GM18511 (cell line): Measurements from ENCODE around the gene GREB1.

Experiments used
- ATAC-seq: cut with Tn5 transposase; IDR thresholded peaks from one replicate; pipeline ENCODE4 v1.9.1; 2021; ENCODE audit warnings: mild to moderate bottlenecking, moderate library complexity; ENCODE audit not compliant: unreplicated experiment

GREB1 gene

GRCh38 chr2:11507517-11507916 is 26.3 kb upstream of the GREB1 start:
- ATAC-seq: no peak

DNA sequence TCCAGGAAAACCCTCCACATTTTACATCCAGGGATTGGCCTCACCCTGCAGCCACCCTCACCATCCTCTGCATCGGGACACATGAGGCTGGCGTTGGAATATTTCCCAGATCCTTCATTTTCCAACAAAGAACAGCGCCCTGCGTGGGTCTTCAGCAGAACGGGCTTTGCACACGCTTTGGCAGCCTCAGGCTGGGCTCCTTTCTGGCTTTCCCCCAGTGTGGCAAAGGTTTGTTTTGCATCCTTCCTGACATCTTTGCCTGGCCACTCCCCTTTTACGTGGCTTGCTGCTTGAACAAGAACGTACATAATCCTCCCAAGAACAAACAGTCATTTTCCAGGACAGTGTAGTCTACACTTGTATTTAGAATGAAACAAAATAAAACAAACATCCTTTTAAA is 25.6 kb upstream of the GREB1 start:
- no peak for ATAC-seq

DNA sequence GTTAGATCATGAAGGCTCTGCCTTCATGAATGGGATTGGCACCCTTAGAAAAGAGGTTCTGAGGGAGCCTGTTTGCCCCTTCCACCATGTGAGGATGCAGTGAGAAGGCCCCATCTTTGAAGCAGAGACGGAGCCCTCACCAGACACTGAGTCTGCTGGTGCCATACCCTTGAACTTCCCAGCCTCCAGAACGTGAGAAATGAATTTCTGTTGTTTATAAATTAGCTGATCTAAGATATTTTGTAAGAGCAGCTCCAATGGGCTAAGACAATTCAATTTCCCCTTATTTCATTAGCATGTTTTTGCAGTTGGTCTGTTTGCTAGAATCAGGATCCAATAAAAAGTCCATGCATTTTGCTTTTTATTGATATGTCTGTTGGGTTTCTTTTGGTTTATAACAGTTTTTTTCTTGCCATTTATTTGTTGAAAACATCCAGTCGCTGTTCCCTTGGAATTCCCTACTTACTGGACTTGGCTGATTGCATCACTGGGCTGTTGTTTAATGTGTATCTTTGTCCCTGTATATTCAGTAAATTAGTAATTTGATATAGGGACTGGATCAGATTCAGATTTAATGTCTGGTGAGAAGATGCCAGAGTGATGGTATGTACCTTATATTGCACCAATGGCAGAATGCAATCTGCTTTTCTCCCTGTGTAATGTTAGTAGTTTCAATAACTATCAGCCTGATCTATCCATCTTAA is 24.0 kb upstream of the GREB1 start:
- ATAC-seq: no peak

GRCh38 chr2:11512431-11512830 is 21.4 kb upstream of the GREB1 start:
- ATAC-seq: no peak

DNA sequence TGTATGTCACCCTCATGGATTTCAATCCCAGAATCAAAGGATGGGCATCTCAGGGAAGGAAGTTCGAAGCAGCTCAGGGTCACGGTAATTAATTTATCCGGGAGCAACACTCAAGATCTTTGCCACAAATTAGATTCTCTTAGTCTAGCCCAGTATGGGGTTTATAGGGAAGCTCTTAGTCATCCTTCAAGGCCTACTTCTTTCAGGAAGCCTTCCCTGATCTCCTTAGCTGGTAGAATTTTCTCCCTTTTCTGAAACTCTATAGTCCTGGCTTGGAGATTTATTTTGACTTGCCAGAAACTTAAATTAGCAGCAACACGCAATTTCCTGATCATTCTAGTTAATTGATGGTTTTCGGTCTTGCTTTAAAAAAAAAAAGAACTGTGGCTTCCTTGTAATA is 20.5 kb upstream of the GREB1 start:
- ATAC-seq: no peak

DNA sequence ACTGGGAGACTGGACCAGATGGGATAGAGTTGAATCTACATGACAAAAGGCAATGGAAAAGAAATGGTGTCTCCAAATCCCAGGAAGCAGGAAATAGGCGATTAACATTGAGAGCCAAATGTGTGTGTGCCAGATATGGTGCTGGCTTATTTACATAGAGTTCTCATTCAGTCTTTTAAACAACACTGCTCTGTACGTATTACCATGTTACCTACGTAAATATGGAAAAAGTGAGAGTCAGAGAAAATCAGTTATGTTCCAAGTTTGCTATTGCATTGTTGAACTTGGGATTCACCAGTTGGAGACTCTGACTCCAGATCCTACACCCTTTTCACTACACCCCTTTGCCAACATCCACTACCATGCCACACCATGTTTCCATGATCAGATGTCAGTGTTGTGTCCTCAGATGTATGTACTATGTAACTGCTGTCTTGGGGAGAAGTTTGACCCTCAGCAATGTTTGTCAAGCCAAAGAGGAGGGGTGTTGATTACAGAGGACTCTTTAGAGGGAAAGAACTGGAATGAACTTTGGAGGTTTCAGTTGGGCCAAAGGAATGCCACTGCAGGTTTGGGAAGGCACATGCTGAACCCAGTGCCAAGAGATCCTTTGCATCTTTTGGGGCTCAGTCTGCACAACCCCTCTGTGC is 19.6 kb upstream of the GREB1 start:
- ATAC-seq: no peak

DNA sequence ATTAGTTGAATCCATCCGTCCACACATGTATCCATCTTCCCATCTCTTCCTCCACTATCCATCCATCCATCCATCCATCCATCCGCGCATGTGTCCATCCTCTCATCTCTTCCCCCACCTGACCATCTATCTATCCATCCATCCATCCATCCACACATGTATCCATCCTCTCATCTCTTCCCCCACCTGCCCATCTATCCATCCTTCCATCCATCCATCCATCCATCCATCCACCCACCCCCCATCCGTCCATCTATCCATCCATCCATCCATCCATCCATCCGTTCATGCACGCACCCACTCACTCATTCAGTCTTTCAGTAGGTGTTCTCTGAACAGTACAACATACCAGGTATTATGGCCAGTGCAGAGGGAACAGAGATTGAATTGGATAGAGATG is 18.9 kb upstream of the GREB1 start:
- ATAC-seq: no peak

DNA sequence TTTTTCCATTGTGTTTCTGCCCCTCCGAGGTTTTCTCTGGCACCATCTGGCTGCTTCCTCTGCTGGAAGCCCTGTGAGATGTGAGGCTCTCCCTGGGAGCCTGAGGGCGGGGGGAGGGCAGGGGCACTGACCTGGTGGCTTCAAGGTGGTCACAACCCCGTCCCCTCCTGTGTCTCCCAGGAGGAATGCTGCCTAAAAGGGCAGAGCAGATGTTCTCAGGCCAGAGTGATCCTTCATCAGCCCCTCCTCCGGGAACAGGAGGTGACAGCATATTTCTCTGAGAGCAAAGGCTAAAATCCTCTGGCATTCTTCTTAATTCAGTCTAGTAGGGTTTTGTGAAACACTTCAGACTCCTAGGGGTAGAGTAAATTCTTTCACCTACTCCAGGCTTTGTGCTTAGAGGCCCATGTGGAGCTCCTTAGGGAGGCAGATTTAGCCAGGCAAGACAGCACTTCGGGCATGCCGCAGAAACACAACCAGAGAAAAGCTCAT is 18.3 kb upstream of the GREB1 start:
- ATAC-seq: no peak

GRCh38 chr2:11516984-11517648 is 16.7 kb upstream of the GREB1 start:
- no peak for ATAC-seq

DNA sequence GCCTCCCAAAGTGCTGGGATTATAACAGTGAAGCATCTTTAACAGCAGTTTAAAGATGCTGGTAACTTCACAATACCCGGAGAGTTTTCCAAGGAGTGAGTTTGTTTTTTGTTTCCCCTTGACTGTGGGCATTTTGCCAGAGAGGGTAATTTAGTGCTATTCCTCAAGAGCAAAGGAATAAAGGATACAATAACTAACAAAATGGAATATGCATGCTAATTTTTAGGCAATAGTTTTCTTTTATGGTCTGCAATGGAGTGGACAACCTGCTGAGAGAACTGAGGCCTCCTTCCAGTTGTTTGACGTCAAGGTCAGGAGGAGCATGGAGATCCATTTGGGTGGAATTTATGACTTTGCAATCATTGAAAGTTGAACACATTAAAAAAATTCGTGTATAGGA is 15.9 kb upstream of the GREB1 start:
- ATAC-seq: no peak

- ATAC-seq: no peak
Measured at GRCh38 chr2:11520092-11520693, 13.7 kb upstream of the GREB1 start.

DNA sequence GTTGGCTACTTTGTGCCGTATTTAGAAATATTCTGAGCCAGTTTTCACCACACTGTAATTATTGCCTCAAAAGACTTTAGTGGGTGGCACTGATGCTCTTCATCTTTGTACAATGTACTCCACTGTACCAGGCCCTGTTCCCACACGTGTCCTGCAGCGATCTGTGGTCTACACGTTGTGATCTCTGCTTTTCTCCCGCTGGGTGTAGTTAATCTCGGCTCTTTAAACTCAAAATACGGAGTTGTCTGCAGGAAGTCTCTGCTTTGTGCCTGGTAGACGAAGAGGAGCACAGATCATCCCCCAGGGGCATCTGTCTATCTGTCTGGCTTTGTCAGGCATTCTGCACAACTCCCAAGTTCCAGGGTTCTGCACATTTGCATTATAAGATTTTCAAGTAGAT is 12.1 kb upstream of the GREB1 start:
- ATAC-seq: no peak

- ATAC-seq: no peak
Measured at GRCh38 chr2:11524470-11524869, 9.4 kb upstream of the GREB1 start.

DNA sequence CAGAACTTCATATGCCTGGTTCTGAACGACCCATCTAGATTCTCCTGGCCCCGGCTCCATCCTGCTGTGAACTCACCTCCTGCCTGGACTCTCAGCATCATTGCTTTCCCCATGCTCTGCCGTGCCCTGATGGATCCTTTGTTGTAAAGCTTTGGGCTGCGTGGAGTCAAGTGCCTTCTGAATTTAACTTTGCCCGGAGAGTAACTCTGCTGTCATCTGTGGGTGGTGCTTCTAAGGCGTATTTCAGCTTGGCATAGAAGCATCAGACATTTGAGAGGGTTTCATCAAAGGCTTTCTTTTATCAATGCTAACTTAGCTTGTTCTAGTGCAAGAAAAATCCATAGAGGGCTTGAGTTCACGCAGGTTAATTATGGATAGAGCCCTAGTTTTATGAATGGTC is 8.1 kb upstream of the GREB1 start:
- ATAC-seq: no peak

GRCh38 chr2:11527001-11527400 is 6.8 kb upstream of the GREB1 start:
- no peak for ATAC-seq

DNA sequence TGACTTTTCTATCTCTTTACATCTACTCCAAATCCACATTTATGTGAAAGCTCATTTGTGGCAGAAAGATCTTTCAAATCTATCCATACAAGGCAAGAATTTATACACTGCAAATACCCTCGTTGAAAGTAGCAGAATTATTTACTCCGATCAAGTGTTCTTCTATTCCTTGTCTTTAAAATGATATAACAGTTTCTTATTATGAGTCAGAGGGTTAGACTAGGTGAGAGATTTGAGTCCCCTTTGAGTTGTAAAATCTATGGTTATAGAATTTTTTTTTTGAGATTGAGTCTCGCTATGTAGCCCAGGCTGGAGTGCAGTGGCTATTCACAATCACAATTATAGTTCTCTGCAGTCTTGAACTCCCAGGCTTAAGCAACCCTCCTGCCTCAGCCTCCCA is 5.6 kb upstream of the GREB1 start:
- ATAC-seq: no peak

GRCh38 chr2:11530864-11531465 is 2.9 kb upstream of the GREB1 start:
- no peak for ATAC-seq

DNA sequence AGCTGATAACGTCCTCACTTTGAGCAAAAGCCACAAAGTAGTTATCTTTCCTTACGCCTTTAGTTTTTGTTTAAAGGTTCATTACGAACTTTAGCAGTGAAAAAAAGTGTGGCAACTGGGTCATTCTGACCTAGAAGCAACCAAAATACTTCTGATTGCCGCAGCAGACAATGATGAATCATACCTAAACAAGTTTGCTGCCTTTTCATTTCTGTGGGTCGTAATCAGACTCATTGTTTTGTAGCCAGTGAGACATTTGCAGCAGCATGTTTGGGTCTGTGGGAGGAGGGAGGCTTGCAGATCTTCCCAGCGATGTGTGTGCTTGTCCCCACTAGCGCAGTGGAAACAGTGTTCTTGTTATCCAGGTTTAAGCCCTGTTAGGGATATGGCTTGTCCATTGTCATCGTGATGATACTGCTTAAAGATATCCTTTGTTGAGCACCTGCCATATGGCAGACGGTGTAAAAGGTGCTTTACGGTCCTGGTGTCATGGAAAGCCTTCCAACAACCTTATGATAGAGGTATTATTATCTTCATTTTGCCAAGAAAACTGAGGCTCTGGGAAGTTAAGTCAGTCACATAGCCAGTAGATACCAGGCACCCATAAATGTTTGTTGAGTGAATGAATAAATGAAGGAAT is 1.3 kb upstream of the GREB1 start:
- ATAC-seq: no peak

DNA sequence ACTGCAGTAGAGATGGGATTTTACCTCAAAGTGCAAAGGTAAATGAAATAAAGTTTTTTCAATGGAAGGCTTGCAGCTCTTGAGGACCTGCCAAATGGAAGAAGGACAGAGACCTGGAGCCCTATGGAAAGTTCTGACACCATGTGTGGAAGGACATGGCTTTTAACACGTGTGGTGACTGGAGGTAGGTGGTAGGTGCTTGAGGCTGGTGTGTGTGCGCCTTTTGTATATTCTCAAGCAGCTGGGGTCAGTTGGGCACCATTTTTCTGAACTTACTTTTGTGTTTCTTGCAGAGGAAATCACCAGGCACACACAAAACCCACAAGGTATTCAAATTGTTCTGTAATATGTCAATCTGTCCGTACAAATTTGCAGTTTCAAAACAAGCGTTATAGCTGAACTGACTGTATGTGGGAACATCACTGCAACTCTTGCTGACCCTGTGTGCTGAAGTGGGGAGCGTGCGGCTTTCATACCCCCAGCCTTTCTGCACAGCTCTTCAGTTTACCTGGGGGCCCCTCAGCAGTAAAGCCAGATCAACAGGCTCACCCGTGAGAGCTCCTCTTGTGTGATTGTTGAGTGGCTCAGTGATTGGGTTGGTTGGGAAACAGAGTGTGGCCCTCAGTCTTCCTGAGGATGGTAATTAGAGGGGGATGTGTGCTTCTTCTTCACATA is 363 bp downstream of the GREB1 start:
- no peak for ATAC-seq

DNA sequence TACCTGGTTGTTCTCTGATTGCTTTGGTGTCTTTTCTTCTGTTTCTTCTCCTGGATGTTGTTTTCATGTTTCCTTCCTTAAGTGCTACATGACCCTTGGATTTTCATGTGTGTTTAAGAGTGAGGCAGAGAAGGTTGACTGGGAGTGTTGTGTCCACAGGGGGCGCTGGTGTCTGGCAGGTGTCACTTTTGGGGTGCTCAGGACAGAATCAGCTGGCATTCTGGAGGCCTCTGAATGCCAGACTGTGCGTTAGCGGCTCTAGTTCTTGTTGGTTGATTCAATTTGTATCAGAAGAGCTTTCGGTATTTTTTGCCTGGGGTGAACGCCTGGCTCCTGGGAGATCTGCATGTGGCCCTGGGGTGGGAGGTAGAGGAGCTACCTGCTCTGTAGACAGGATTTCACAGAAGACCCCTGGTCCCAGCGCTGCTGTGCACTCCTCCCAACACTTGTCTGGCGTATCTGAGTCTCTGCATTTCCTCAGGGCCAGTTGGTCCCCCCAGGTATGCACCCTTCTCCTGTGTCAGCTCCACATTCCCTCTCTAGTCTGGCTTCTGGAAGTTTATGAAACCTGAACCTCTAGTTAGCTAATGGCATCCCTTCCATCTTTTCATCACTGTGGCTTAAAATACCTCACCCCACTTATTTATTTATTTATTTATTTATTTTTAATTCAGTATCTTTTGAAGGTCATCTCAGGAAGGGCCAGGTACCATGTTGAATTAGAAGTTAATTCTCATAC is 1.1 kb downstream of the GREB1 start:
- ATAC-seq: no peak
